Naive thymus-derived CD8-positive, alpha-beta T cell (primary cell): ENCODE data around the gene TMEM61. TPM values are rescaled to one million over a fixed set of nuclear protein-coding genes. Genes with fewer than 3 reads are reported as not detected.

ENCODE experiments used
- ATAC-seq, 2 donors: fragments of 150-1000 bp; cut with Tn5 transposase in 1 of 2; sonication (Bioruptor Pico), chemical (Tn5 transposase) in 1 of 2; 1 replicate in 1 of 2; 2 replicates in 1 of 2; pipeline ENCODE4 v1.10.0; 2021; ENCODE audit warnings: mild to moderate bottlenecking in 2 of 2, moderate library complexity in 2 of 2
- POLR2A ChIA-PET: fragments of 350-600 bp; sonication (Branson Sonifier 250); formaldehyde crosslinking; loops from one replicate; lab custom pipeline; 2021; ENCODE audit warnings: antibody characterized with exemption; lab: Charles Lee
- DNase-seq, 10 donors: peaks; one replicate each; pipeline versions ENCODE4 v3.0.0 to v3.0.0-alpha.2; 2020 to 2022
- H3K27ac Mint-ChIP-seq, 10 donors: one replicate each; pipeline ENCODE4 v1.8.0; 2020 to 2022; ENCODE audit warnings: mild to moderate bottlenecking in 10 of 10, mixed read lengths in 10 of 10, moderate library complexity in 4 of 10, inconsistent platforms in 1 of 10
- H3K27me3 Mint-ChIP-seq, 5 donors: one replicate each; pipeline ENCODE4 v1.8.0; 2021 to 2022; ENCODE audit warnings: mixed read lengths in 5 of 5
- H3K36me3 Mint-ChIP-seq, 3 donors: one replicate each; pipeline ENCODE4 v1.8.0; 2020 to 2022; ENCODE audit warnings: mixed read lengths in 3 of 3, mild to moderate bottlenecking in 2 of 3, inconsistent platforms in 1 of 3
- H3K4me1 Mint-ChIP-seq, 4 donors: one replicate each; pipeline ENCODE4 v1.8.0; 2021 to 2022; ENCODE audit warnings: mixed read lengths in 4 of 4
- H3K4me3 Mint-ChIP-seq, 10 donors: one replicate each; pipeline ENCODE4 v1.8.0; 2020 to 2022; ENCODE audit warnings: mild to moderate bottlenecking in 10 of 10, mixed read lengths in 10 of 10, moderate library complexity in 6 of 10, inconsistent platforms in 1 of 10
- H3K9me3 Mint-ChIP-seq, 9 donors: one replicate each; pipeline ENCODE4 v1.8.0; 2020 to 2022; ENCODE audit warnings: mixed read lengths in 9 of 9, mild to moderate bottlenecking in 3 of 9, inconsistent platforms in 1 of 9, moderate library complexity in 1 of 9
- polyA plus RNA-seq, 3 donors: library from polyadenylated mRNA; unstranded; fragments of 300-500 nt; fragmentation: Illumina TruSeq; gene quantifications; one replicate each; pipeline ENCODE4 v1.2.3, GENCODE V29; 2021
- total RNA-seq, 8 experiments: library from RNA in 2 of 8; stranded (reverse) in 2 of 8; gene quantifications; one replicate each; pipeline ENCODE4 v1.2.3 and lab custom pipeline; 2021 to 2026

The TMEM61 gene
- total and polyA plus RNA-seq, 5 experiments from 2014 or later, result not detected

- Mint-ChIP-seq H3K27ac (no peak overlapping the region), H3K36me3 (no peaks in the 10 kb centered on the region), H3K4me3 (peak overlapping the region in 2 of 10 donors; percentile 0 to 42), H3K27me3 (peaks cover 0 to 41% (median 14%) of the 10 kb centered on the region in 5 donors), H3K9me3 (peaks cover 0 to 2% (median 0%) of the 10 kb centered on the region in 9 donors), H3K4me1 (peaks cover 2 to 13% (median 9%) of the 10 kb centered on the region in 4 donors)
- DNase-seq (no peak), ATAC-seq (no peak)
- POLR2A ChIA-PET, result no interaction called here
Measured at GRCh38 chr1:54965624-54966340, 14.6 kb upstream of the TMEM61 start.

GRCh38 chr1:54967372-54967771 lies 13.1 kb upstream of the TMEM61 start:
- DNase-seq, result no peak
- peaks cover 3 to 57% (median 22%) of the 10 kb centered on the region in 5 donors for H3K27me3 Mint-ChIP-seq
- peaks cover 0 to 2% (median 0%) of the 10 kb centered on the region in 9 donors for H3K9me3 Mint-ChIP-seq
- no peaks in the 10 kb centered on the region for H3K36me3 Mint-ChIP-seq
- peak overlapping the region in 1 of 10 donors; percentile 41 for H3K27ac Mint-ChIP-seq
- POLR2A ChIA-PET, result no interaction called here
- peaks cover 2 to 13% (median 9%) of the 10 kb centered on the region in 4 donors for H3K4me1 Mint-ChIP-seq
- no peak for ATAC-seq
- no peak overlapping the region for H3K4me3 Mint-ChIP-seq

GRCh38 chr1:54968551-54968950 lies 11.9 kb upstream of the TMEM61 start:
- no peaks in the 10 kb centered on the region for H3K36me3 Mint-ChIP-seq
- H3K4me3 Mint-ChIP-seq, result no peak overlapping the region
- H3K27me3 Mint-ChIP-seq, result peaks cover 11 to 69% (median 26%) of the 10 kb centered on the region in 5 donors
- H3K4me1 Mint-ChIP-seq, result peaks cover 2 to 13% (median 9%) of the 10 kb centered on the region in 4 donors
- ATAC-seq (no peak), DNase-seq (no peak)
- H3K27ac Mint-ChIP-seq, result no peak overlapping the region
- POLR2A ChIA-PET, result no interaction called here
- H3K9me3 Mint-ChIP-seq, result peaks cover 0 to 2% (median 0%) of the 10 kb centered on the region in 9 donors

- Mint-ChIP-seq H3K27me3 (peaks cover 14 to 71% (median 26%) of the 10 kb centered on the region in 5 donors), H3K27ac (no peak overlapping the region), H3K4me1 (peaks cover 2 to 13% (median 9%) of the 10 kb centered on the region in 4 donors), H3K36me3 (no peaks in the 10 kb centered on the region), H3K9me3 (peaks cover 0 to 2% (median 0%) of the 10 kb centered on the region in 9 donors), H3K4me3 (no peak overlapping the region)
- POLR2A ChIA-PET, result no interaction called here
- no peak for ATAC-seq
- DNase-seq, result no peak
Measured at GRCh38 chr1:54969879-54970278, 10.5 kb upstream of the TMEM61 start.

GRCh38 chr1:54970901-54971300 lies 9.5 kb upstream of the TMEM61 start:
- H3K9me3 Mint-ChIP-seq, result peaks cover 0 to 2% (median 0%) of the 10 kb centered on the region in 9 donors
- no peaks in the 10 kb centered on the region for H3K36me3 Mint-ChIP-seq
- DNase-seq (no peak), ATAC-seq (no peak)
- POLR2A ChIA-PET, result no interaction called here
- no peak overlapping the region for H3K4me3 Mint-ChIP-seq
- no peak overlapping the region for H3K27ac Mint-ChIP-seq
- peaks cover 2 to 9% (median 5%) of the 10 kb centered on the region in 4 donors for H3K4me1 Mint-ChIP-seq
- H3K27me3 Mint-ChIP-seq, result peaks cover 14 to 71% (median 26%) of the 10 kb centered on the region in 5 donors

GRCh38 chr1:54971317-54971791 lies 9.1 kb upstream of the TMEM61 start:
- no peak for ATAC-seq
- POLR2A ChIA-PET, result no interaction called here
- H3K36me3 Mint-ChIP-seq, result no peaks in the 10 kb centered on the region
- H3K4me1 Mint-ChIP-seq, result peaks cover 0 to 4% (median 2%) of the 10 kb centered on the region in 4 donors
- peaks cover 14 to 66% (median 26%) of the 10 kb centered on the region in 5 donors for H3K27me3 Mint-ChIP-seq
- no peak overlapping the region for H3K27ac Mint-ChIP-seq
- DNase-seq, result no peak
- H3K4me3 Mint-ChIP-seq, result no peak overlapping the region
- peaks cover 0 to 2% (median 0%) of the 10 kb centered on the region in 9 donors for H3K9me3 Mint-ChIP-seq

- Mint-ChIP-seq H3K4me1 (no peaks in the 10 kb centered on the region), H3K36me3 (no peaks in the 10 kb centered on the region), H3K27me3 (peaks cover 14 to 55% (median 26%) of the 10 kb centered on the region in 5 donors), H3K9me3 (no peaks in the 10 kb centered on the region), H3K27ac (no peak overlapping the region), H3K4me3 (no peak overlapping the region)
- ATAC-seq, result no peak
- DNase-seq, result no peak
- POLR2A ChIA-PET, result no interaction called here
Measured at GRCh38 chr1:54972436-54972835, 8.0 kb upstream of the TMEM61 start.

- H3K27me3 Mint-ChIP-seq, result peaks cover 19 to 61% (median 27%) of the 10 kb centered on the region in 5 donors
- ATAC-seq, result no peak
- POLR2A ChIA-PET, result no interaction called here
Measured at GRCh38 chr1:54973205-54973921, 7.1 kb upstream of the TMEM61 start.

GRCh38 chr1:54975356-54976108 lies 4.9 kb upstream of the TMEM61 start:
- peaks cover 22 to 55% (median 30%) of the 10 kb centered on the region in 5 donors for H3K27me3 Mint-ChIP-seq
- ATAC-seq (no peak), DNase-seq (no peak)
- no peaks in the 10 kb centered on the region for H3K36me3 Mint-ChIP-seq
- H3K4me3 Mint-ChIP-seq, result no peak overlapping the region
- no peak overlapping the region for H3K27ac Mint-ChIP-seq
- no peaks in the 10 kb centered on the region for H3K9me3 Mint-ChIP-seq
- H3K4me1 Mint-ChIP-seq, result no peaks in the 10 kb centered on the region
- POLR2A ChIA-PET, result interaction anchor here (0.6 kb wide), 1 partner anchor 678 kb away, joined by 3 read pairs; no protein-coding TSS in a partner anchor

More at GRCh38 chr1:54973205-54973921, 7.1 kb upstream of the TMEM61 start:
- Mint-ChIP-seq H3K36me3 (no peaks in the 10 kb centered on the region), H3K4me1 (no peaks in the 10 kb centered on the region), H3K9me3 (no peaks in the 10 kb centered on the region), H3K27ac (peak overlapping the region in 1 of 10 donors; percentile 73), H3K4me3 (no peak overlapping the region)
- DNase-seq, result no peak

- no peak overlapping the region for H3K27ac Mint-ChIP-seq
- no peak for DNase-seq
- H3K9me3 Mint-ChIP-seq, result no peaks in the 10 kb centered on the region
- POLR2A ChIA-PET, result no interaction called here
- H3K36me3 Mint-ChIP-seq, result no peaks in the 10 kb centered on the region
- H3K27me3 Mint-ChIP-seq, result peaks cover 20 to 53% (median 29%) of the 10 kb centered on the region in 5 donors
- no peak overlapping the region for H3K4me3 Mint-ChIP-seq
- H3K4me1 Mint-ChIP-seq, result peaks cover 0 to 4% (median 2%) of the 10 kb centered on the region in 4 donors
- no peak for ATAC-seq
Measured at GRCh38 chr1:54976747-54977146, 3.7 kb upstream of the TMEM61 start.

GRCh38 chr1:54977533-54978297 lies 2.7 kb upstream of the TMEM61 start:
- no peaks in the 10 kb centered on the region for H3K9me3 Mint-ChIP-seq
- H3K4me1 Mint-ChIP-seq, result peaks cover 0 to 4% (median 2%) of the 10 kb centered on the region in 4 donors
- peaks cover 21 to 53% (median 34%) of the 10 kb centered on the region in 5 donors for H3K27me3 Mint-ChIP-seq
- ATAC-seq (no peak), DNase-seq (no peak)
- no peak overlapping the region for H3K4me3 Mint-ChIP-seq
- H3K27ac Mint-ChIP-seq, result no peak overlapping the region
- POLR2A ChIA-PET, result no interaction called here
- no peaks in the 10 kb centered on the region for H3K36me3 Mint-ChIP-seq
